Activated CD4-positive, alpha-beta T cell treated with anti-CD3 and anti-CD28 coated beads, Interleukin-2, Interleukin-6, amounts not matched to agents 100 ng/mL and 50 ng/mL, durations not matched to agents 16 hours and 8 hours (primary cell): ENCODE measurements around the gene OR8B12.

Experiments
- DNase-seq: peaks from one replicate; pipeline ENCODE4 v3.0.0-alpha.2; 2020

Gene OR8B12, protein sequence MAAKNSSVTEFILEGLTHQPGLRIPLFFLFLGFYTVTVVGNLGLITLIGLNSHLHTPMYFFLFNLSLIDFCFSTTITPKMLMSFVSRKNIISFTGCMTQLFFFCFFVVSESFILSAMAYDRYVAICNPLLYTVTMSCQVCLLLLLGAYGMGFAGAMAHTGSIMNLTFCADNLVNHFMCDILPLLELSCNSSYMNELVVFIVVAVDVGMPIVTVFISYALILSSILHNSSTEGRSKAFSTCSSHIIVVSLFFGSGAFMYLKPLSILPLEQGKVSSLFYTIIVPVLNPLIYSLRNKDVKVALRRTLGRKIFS

DNA sequence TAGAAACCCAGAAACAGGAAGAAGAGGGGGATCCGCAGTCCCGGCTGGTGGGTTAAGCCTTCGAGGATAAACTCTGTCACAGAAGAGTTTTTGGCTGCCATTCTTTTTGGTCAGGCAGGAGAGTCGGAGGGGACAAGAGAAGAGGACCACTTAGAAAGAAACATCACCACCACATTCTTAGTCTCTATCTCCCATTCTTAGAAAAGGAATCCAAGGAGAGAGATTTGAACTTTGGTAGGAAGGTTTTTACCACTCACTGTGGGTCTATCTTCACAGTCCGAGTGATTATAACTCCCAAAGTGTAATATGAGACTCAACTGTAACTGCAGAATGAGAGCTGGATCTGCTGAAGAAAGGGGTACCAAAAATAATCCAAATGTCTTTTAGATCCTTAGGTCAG is at the start of gene OR8B12:
TSS of gene OR8B12 (minus strand) at position 101 of the 400 bp plus-strand sequence. CDS start at position 101, 0 bp downstream.
- no peak for DNase-seq

DNA sequence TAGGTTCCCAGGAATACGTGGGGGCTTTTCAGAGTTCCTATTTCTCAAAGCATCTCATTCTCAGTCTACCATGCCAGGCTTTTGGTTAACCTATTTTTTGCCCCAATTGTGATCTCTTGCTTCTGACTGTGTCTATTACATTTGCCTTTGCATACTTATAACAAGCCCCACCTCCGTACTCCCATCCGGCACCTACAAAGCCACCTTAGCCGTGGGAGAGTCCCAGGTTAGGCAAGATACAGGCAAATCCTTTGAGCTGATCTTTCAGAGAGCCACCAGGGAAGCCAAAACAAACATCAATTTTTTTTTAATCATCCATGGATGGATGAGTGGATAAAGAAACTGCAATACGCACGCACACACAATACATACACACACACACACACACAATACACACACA is 49.2 kb upstream of the OR8B12 start:
- no peak for DNase-seq

DNA sequence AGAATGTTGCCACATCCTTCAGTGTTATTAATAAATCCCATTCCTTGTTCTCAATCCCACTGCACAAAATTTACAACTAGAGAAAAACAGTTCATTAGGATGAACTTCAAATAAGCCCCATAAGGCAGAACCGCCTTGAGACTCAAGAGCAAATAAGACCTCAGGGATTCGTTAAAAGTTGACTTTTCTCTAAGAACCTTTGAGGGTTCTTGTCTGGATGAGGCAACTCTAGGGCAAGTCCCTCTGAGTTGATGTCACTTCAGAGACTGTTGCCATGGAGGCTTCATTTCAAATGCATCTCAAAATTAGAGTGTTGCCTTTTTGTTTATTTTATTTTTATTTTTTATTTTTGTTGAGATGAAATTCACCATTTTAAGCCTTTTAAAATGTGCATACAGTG is 48.0 kb upstream of the OR8B12 start:
- no peak for DNase-seq

DNA sequence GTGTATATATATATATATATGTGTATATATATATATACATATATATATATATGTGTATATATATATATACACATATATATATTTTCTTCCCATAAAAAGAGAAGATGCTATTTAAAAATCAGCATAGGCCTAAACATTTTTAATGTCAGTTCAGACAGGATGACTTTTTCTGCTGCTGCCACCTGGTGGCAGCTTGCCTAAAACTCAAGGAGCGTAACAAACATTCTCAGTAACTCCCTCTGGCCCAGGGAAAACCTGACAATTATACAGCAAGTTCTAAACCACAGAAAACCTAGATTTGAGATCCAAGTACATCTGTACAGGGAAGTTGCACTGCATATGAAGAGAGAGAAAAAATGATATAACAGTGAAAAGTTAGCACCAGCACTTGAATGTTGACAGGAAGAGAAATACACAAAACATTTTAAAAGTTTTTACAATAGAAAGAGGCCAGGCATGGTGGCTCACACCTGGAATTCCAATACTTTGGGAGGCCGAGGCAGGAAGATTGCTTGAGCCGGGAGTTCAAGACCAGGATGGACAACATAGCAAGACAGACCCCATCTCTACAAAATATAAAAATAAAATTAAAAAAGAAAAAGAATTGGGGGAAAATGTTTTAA is 42.9 kb upstream of the OR8B12 start:
- DNase-seq = peak; percentile 58

DNA sequence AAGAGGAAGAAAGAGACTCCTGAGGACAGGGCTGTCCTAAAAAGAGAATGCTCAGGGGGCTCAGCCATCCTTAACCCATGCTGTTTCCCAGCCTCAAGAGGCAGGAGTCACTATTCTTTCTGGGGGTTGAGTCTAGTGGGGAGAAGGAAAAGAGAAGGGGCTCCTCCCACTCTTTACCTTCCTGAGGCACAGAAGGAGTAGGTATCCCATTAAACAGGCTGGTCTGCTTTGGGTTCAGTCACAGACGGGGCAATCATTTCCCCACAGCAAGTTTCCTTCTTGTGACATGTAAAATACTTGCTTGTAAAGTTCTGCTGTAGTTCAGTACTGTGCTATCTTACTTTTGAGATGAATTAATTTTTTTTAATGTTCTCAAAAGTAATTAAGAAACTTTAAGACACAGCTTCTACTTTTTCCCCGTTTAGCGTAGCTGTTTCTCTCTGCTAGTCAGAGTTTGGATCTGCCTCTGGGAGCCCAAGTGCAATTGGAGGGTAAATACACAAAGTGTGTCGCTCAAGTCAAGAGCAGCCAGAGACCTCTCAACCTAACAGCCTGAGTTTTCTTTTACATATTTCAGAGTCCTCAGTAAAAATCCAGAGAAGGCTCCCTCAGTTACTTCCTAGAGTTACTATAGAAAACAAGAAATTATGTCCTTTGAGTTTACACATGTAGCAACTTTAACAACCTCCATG is 41.4 kb upstream of the OR8B12 start:
- no peak for DNase-seq

- no peak for DNase-seq
Observed at GRCh38 chr11:124583781-124584180, 40.3 kb upstream of the OR8B12 start.

DNA sequence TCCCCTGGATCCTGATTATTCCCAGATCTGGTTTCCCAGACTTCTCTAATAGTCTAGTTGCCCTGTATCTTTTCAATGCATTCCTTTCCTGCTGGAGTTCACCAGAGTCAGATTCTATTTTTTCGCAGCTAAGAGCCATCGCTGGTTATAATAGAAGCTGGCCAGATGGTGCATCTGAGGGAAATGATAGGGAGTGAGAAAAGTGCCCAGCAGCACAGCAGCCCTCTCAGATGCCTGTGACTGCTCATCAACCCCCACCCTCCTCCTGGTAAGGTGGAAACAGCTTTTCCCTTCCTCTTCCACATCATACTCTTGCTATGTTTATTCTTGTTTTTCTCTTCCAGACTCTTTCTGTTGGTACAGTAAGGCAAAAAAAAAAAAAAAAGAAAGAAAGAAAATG is 39.1 kb upstream of the OR8B12 start:
- no peak for DNase-seq

GRCh38 chr11:124581817-124582216 is 38.4 kb upstream of the OR8B12 start:
- no peak for DNase-seq

GRCh38 chr11:124578761-124579160 is 35.3 kb upstream of the OR8B12 start:
- no peak for DNase-seq

DNA sequence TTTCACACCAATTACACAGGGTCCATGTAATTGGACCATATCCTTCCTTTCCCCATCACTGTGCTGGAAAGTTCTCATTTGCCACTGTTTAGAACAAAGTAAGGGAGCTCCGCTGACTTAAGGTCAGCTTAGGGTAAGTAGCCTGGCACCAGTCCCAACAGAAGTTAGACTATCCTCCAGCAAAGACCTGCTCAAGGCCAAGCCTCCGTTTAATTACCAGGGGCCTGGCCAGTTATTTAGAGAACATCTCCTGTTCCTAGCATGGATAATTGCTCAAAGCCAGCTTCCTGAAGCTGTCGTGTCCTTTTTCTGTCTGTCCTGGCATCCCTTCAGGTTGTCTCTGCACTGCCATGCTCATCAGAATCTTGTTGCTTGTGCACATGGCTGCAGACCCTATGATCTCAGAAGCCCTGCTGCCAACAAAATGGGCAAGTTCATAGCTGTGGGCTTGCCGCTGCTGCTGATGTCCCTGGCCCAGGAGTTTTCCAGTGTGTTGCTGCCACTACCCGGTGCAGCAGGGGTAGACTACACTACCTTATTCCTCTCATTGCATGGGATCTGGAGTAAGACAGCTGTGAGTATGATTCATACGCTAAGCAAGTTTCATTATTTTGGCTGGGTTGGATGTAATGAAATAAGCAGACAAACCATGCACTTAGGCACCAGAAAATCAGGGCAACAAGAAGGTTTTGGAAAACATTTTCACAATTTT is 34.4 kb upstream of the OR8B12 start:
- no peak for DNase-seq

- DNase-seq = no peak
Observed at GRCh38 chr11:124570160-124570559, 26.7 kb upstream of the OR8B12 start.

GRCh38 chr11:124569697-124570096 is 26.2 kb upstream of the OR8B12 start, which contains the start of gene OR8A1:
OR8A1 (plus strand) TSS chr11:124569997; CDS start chr11:124570120, 123 bp downstream.
- no peak for DNase-seq

DNA sequence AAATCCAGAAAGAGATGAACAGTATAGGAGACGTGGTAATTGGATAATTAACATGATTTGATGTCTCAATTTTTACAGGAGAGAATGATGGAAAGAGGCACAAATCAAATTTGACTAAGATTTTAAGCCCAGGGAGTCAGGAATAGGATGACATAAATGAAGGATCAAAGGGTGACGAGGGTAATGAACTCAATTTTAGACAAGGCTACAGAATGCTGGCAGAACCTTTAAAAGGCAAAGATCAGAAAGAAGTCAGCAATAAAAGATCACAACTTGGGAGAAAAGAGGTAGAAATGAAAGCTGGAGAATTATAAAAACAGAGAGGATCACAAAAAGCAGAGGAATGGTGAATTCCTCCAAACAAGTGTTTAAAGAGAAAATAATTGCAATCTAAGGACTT is 13.4 kb upstream of the OR8B12 start:
- DNase-seq = no peak

DNA sequence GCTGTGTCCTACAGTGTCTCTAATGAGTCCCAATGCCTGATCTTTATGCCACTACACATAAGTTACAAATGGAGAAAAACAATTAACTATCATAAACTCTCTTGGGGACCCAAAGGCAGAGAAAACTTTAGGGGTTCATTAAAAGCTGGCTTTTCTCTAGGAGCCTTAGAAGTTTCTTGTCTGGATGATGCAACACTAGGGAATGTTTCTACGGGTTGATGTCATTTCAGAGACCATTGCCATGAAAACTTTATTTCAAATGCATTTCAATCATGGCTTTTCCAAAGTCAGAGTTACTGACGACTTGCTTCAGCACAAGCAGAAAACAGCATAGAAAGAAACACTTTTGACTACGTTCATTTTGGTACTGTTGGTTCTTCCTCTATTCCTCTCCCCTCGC is 8.5 kb upstream of the OR8B12 start:
- DNase-seq = no peak

GRCh38 chr11:124551189-124551588 is 7.7 kb upstream of the OR8B12 start:
- DNase-seq = no peak

DNA sequence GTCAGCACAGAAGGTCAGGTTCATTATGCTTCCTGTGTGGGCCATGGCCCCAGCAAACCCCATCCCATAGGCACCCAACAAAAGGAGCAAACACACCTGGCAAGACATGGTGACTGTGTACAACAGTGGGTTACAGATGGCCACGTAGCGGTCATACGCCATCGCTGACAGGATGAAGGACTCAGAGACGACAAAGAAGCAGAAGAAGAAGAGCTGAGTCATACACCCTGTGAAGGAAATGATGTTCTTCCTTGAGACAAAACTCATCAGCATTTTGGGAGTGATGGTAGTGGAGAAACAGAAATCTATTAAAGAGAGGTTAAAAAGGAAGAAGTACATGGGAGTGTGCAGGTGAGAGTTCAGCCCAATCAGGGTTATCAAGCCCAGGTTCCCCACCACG is 309 bp downstream of the OR8B12 start:
- DNase-seq = no peak

- DNase-seq = no peak
Observed at GRCh38 chr11:124541204-124541603, 2.2 kb downstream of the OR8B12 start.

DNA sequence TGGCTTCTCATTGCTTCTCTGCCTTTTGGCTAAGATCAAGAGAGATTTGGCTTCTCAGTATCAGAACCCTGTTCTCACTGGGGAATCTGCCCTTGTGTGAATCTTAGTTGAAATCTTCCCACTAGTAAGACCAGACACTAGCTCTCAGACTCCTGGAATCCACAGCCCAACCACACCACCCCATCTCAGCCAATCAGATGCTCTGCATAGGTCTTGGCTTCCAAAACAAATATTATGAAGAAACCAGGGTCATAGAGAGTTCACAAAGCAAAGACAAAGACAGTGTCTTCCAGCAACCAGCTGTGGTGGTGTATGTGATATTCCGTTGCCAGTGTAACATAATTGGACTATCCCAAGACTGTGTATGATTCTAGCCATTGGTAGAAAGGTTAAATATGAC is 5.4 kb downstream of the OR8B12 start:
- DNase-seq = no peak

DNA sequence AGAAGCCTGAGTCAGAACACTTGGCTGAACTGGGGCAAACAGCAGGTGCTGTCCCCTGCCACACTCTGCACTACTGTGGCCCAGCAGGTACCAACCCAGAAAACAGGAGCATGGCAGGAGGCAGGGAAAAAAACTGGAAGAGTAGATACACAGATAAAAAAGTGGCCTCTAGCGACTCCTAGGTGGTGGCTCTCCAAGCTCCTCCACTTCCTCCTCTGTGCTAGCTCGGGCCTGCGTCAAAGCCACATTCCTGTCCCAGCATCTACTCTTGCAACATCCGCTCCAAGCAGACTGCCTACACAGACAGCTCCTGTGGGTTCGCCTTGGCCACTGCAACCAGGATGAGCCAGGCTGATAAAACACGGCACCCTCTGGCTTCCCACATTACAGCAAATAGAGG is 6.9 kb downstream of the OR8B12 start:
- DNase-seq = no peak

GRCh38 chr11:124535552-124536232 is 7.8 kb downstream of the OR8B12 start:
- DNase-seq = no peak

- DNase-seq = no peak
Observed at GRCh38 chr11:124534051-124534450, 9.4 kb downstream of the OR8B12 start.

DNA sequence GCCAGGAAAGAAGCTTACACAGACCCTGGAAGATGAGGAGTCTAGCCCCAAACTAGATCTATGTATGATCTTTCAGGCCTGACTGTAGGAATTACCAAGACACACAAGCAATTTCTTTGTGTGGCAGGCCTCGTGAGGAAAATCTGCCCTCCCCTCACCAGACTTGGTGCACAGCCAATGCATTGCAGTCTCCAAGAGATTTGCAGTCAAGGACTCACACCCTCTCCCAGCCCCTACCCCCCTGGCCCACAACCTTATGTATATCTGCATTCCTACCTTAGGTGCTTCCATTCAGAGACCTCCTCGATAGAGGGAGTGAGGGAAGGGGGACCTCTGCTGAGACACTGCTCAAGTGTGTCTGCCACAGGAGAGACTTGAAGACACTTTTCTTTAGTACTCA is 9.8 kb downstream of the OR8B12 start:
- no peak for DNase-seq

GRCh38 chr11:124520550-124520854 is 23.0 kb downstream of the OR8B12 start:
- DNase-seq = no peak
